IPS-18c (cell line): Measurements from ENCODE around the gene NGF.

Source experiments
- H3K4me3 ChIP-seq: 2 replicates; pipeline ENCODE4 v1.7.0; 2013; ENCODE audit warnings: low read depth, mild to moderate bottlenecking, low read length, moderate library complexity; ENCODE audit not compliant: insufficient read depth
- H3K9me3 ChIP-seq: one replicate; pipeline ENCODE4 v1.6.1; 2013; ENCODE audit warnings: mild to moderate bottlenecking, low read length, moderate library complexity; ENCODE audit not compliant: control insufficient read depth, insufficient read depth

The NGF gene

GRCh38 chr1:115343200-115343737 is 5.2 kb upstream of the NGF start:
- H3K9me3 ChIP-seq, result no peaks in the 10 kb centered on the region
- H3K4me3 ChIP-seq, result no peak overlapping the region

GRCh38 chr1:115341948-115342347 is 3.9 kb upstream of the NGF start:
- no peak overlapping the region for H3K4me3 ChIP-seq

GRCh38 chr1:115340879-115341278 is 2.8 kb upstream of the NGF start:
- Histone ChIP-seq H3K9me3 (no peaks in the 10 kb centered on the region), H3K4me3 (no peak overlapping the region)

More at GRCh38 chr1:115341948-115342347, 3.9 kb upstream of the NGF start:
- no peaks in the 10 kb centered on the region for H3K9me3 ChIP-seq

GRCh38 chr1:115338457-115338820 is 390 bp upstream of the NGF start:
- H3K9me3 ChIP-seq, result no peaks in the 10 kb centered on the region
- H3K4me3 ChIP-seq, result peak overlapping the region; percentile 80; the same call in 1 of the 2 replicates

GRCh38 chr1:115337276-115337632 is 795 bp downstream of the NGF start:
- Histone ChIP-seq H3K4me3 (peak overlapping the region; percentile 80), H3K9me3 (no peaks in the 10 kb centered on the region)

GRCh38 chr1:115336741-115337140 is 1.3 kb downstream of the NGF start:
- no peaks in the 10 kb centered on the region for H3K9me3 ChIP-seq
- no peak overlapping the region for H3K4me3 ChIP-seq

GRCh38 chr1:115332813-115333608 is 5.0 kb downstream of the NGF start:
- Histone ChIP-seq H3K4me3 (no peak overlapping the region), H3K9me3 (no peaks in the 10 kb centered on the region)

GRCh38 chr1:115331558-115332331 is 6.3 kb downstream of the NGF start:
- H3K4me3 ChIP-seq, result no peak overlapping the region
- H3K9me3 ChIP-seq, result no peaks in the 10 kb centered on the region

- H3K9me3 ChIP-seq, result no peaks in the 10 kb centered on the region
- H3K4me3 ChIP-seq, result no peak overlapping the region
These were observed 7.5 kb downstream of the NGF start for GRCh38 chr1:115330480-115331013.

GRCh38 chr1:115329965-115330364 is 8.1 kb downstream of the NGF start:
- Histone ChIP-seq H3K4me3 (no peak overlapping the region), H3K9me3 (no peaks in the 10 kb centered on the region)

GRCh38 chr1:115327270-115327669 is 10.8 kb downstream of the NGF start:
- H3K4me3 ChIP-seq, result no peak overlapping the region
- H3K9me3 ChIP-seq, result no peaks in the 10 kb centered on the region

GRCh38 chr1:115326419-115326818 is 11.6 kb downstream of the NGF start:
- Histone ChIP-seq H3K4me3 (no peak overlapping the region), H3K9me3 (no peaks in the 10 kb centered on the region)

- Histone ChIP-seq H3K9me3 (no peaks in the 10 kb centered on the region), H3K4me3 (no peak overlapping the region)
These were observed 12.2 kb downstream of the NGF start for GRCh38 chr1:115325874-115326273.

GRCh38 chr1:115324649-115325420 is 13.2 kb downstream of the NGF start:
- Histone ChIP-seq H3K9me3 (no peaks in the 10 kb centered on the region), H3K4me3 (no peak overlapping the region)

- Histone ChIP-seq H3K9me3 (no peaks in the 10 kb centered on the region), H3K4me3 (no peak overlapping the region)
These were observed 14.6 kb downstream of the NGF start for GRCh38 chr1:115323366-115324004.

GRCh38 chr1:115322631-115323030 is 15.4 kb downstream of the NGF start:
- H3K9me3 ChIP-seq, result no peaks in the 10 kb centered on the region
- no peak overlapping the region for H3K4me3 ChIP-seq

GRCh38 chr1:115320377-115320776 is 17.7 kb downstream of the NGF start:
- H3K4me3 ChIP-seq, result no peak overlapping the region

More at GRCh38 chr1:115320377-115320776, 17.7 kb downstream of the NGF start:
- H3K9me3 ChIP-seq, result no peaks in the 10 kb centered on the region
